Mucosa of rectum (tissue), 2 donors: ENCODE data around the gene CD2BP2.

Experiments
- H3K27ac ChIP-seq, 2 donors: one replicate each; pipeline ENCODE4 v1.7.0; 2013; ENCODE audit warnings: inconsistent platforms in 2 of 2, low read depth in 2 of 2, low read length in 2 of 2
- H3K27me3 ChIP-seq, 2 donors: one replicate each; pipeline ENCODE4 v1.7.0; 2013; ENCODE audit warnings: low read length in 2 of 2; ENCODE audit not compliant: control insufficient read depth in 2 of 2, insufficient read depth in 2 of 2
- H3K36me3 ChIP-seq, 2 donors: one replicate each; pipeline ENCODE4 v1.7.0; 2013; ENCODE audit warnings: low read length in 2 of 2; ENCODE audit not compliant: control insufficient read depth in 2 of 2, insufficient read depth in 2 of 2
- H3K4me1 ChIP-seq, 2 donors: one replicate each; pipeline ENCODE4 v1.7.0; 2013; ENCODE audit warnings: low read length in 2 of 2, mild to moderate bottlenecking in 1 of 2; ENCODE audit not compliant: control insufficient read depth in 2 of 2, insufficient read depth in 2 of 2
- H3K4me3 ChIP-seq, 2 donors: one replicate each; pipeline ENCODE4 v1.7.0; 2013; ENCODE audit warnings: low read length in 2 of 2
- H3K9ac ChIP-seq, 2 donors: one replicate each; pipeline ENCODE4 v1.7.0; 2013; ENCODE audit warnings: low read length in 2 of 2, low read depth in 1 of 2, mild to moderate bottlenecking in 1 of 2
- H3K9me3 ChIP-seq, 2 donors: one replicate each; pipeline ENCODE4 v1.7.0; 2013; ENCODE audit warnings: low read length in 2 of 2; ENCODE audit not compliant: control insufficient read depth in 2 of 2
- donor health status: healthy.
- donor health status: Normal muscosa, but diverticular disease.

Gene CD2BP2

GRCh38 chr16:30378236-30379157 is 23.4 kb upstream of the CD2BP2 start:
- H3K36me3 ChIP-seq = no peaks in the 10 kb centered on the region

DNA sequence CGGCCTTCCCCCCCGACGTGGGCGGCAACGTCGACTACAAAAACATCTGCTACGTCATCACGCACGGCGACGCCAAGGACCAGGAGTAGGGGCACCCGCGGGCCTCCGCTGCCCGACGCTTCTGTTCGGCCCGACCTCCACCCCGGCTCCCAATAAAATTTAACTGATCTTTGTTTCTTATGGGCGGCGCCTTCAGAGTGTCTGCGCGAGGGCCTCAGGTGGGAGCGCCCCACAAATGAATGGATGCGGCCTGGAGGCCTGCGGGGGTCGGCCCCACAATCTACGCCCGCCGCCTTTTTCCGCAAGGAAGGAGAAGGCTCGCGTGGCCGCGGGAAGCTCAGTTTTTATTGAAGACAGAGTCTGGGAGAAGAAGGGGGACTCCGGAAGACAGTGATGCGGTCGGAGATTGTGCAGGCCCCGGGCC is 22.7 kb upstream of the CD2BP2 start:
- H3K27me3 ChIP-seq = no peaks in the 10 kb centered on the region
- no peaks in the 10 kb centered on the region for H3K36me3 ChIP-seq
- peak overlapping the region; percentile 92 to 94 for H3K9ac ChIP-seq
- peaks cover 16% of the 10 kb centered on the region in 2 donors for H3K4me1 ChIP-seq
- peak overlapping the region; percentile 100 for H3K27ac ChIP-seq
- peak overlapping the region; percentile 77 to 82 for H3K4me3 ChIP-seq
- H3K9me3 ChIP-seq = no peaks in the 10 kb centered on the region

More at GRCh38 chr16:30378236-30379157, 23.4 kb upstream of the CD2BP2 start:
- Histone ChIP-seq H3K27ac (peak overlapping the region; percentile 100), H3K27me3 (no peaks in the 10 kb centered on the region), H3K4me1 (peaks cover 16% of the 10 kb centered on the region in 2 donors), H3K9me3 (no peaks in the 10 kb centered on the region), H3K4me3 (peak overlapping the region; percentile 83 to 92), H3K9ac (peak overlapping the region; percentile 86 to 94)

GRCh38 chr16:30377050-30377811 is 22.1 kb upstream of the CD2BP2 start:
- Histone ChIP-seq H3K4me1 (peaks cover 16% of the 10 kb centered on the region in 2 donors), H3K27me3 (no peaks in the 10 kb centered on the region), H3K9ac (peak overlapping the region; percentile 92 to 94), H3K27ac (peak overlapping the region; percentile 100), H3K9me3 (no peaks in the 10 kb centered on the region), H3K36me3 (no peaks in the 10 kb centered on the region), H3K4me3 (peak overlapping the region; percentile 77 to 82)

DNA sequence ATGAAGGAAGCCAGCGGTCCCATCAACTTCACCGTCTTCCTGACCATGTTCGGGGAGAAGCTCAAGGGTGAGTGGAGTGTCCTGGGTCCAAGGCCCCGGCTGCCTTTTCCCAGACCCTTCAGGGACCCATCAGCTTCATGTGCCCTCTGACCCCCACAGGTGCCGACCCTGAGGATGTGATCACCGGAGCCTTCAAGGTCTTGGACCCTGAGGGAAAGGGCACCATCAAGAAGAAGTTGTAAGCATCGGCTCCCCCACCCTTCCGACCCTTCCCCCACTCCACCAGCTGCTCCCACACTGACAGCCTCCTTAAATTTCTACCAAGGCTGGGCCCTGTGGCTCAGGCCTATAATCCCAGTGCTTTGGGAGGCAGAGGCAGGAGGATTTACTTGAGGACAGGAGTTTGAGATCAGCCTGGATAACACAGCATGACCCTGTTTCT is 21.4 kb upstream of the CD2BP2 start:
- no peak overlapping the region for H3K9ac ChIP-seq
- no peaks in the 10 kb centered on the region for H3K36me3 ChIP-seq
- H3K4me3 ChIP-seq = no peak overlapping the region
- H3K4me1 ChIP-seq = peaks cover 16 to 18% of the 10 kb centered on the region in 2 donors
- no peaks in the 10 kb centered on the region for H3K27me3 ChIP-seq
- H3K9me3 ChIP-seq = no peaks in the 10 kb centered on the region
- H3K27ac ChIP-seq = no peak overlapping the region

GRCh38 chr16:30375864-30376263 is 20.8 kb upstream of the CD2BP2 start:
- Histone ChIP-seq H3K27me3 (no peaks in the 10 kb centered on the region), H3K27ac (no peak overlapping the region), H3K9ac (no peak overlapping the region), H3K9me3 (no peaks in the 10 kb centered on the region), H3K4me1 (peaks cover 18 to 23% of the 10 kb centered on the region in 2 donors), H3K36me3 (no peaks in the 10 kb centered on the region), H3K4me3 (no peak overlapping the region)

- H3K27ac ChIP-seq = no peak within 1 kb of the TSS
- no peaks in the 10 kb centered on the region for H3K9me3 ChIP-seq
- no peak within 1 kb of the TSS for H3K4me3 ChIP-seq
Measured at GRCh38 chr16:30374538-30374937, 19.4 kb upstream of the CD2BP2 start, which contains the start of gene MYL11. Gene MYL11 (plus strand): TSS chr16:30374802. CDS start chr16:30374858, 56 bp downstream.

GRCh38 chr16:30372725-30373124 is 17.6 kb upstream of the CD2BP2 start:
- Histone ChIP-seq H3K4me1 (peaks cover 23 to 27% of the 10 kb centered on the region in 2 donors), H3K4me3 (no peak overlapping the region), H3K27me3 (no peaks in the 10 kb centered on the region), H3K36me3 (no peaks in the 10 kb centered on the region), H3K9me3 (no peaks in the 10 kb centered on the region), H3K9ac (no peak overlapping the region), H3K27ac (no peak overlapping the region)

More at GRCh38 chr16:30374538-30374937, 19.4 kb upstream of the CD2BP2 start, which contains the start of gene MYL11:
- H3K27me3 ChIP-seq = no peaks in the 10 kb centered on the region
- H3K4me1 ChIP-seq = peaks cover 19 to 21% of the 10 kb centered on the region in 2 donors
- H3K9ac ChIP-seq = no peak within 1 kb of the TSS
- H3K36me3 ChIP-seq = no peaks in the 10 kb centered on the region

- H3K4me3 ChIP-seq = no peak overlapping the region
- peaks cover 25 to 30% of the 10 kb centered on the region in 2 donors for H3K4me1 ChIP-seq
- H3K9ac ChIP-seq = peak overlapping the region in 1 of 2 donors; percentile 8
- H3K27ac ChIP-seq = no peak overlapping the region
- no peaks in the 10 kb centered on the region for H3K27me3 ChIP-seq
- H3K36me3 ChIP-seq = no peaks in the 10 kb centered on the region
- H3K9me3 ChIP-seq = no peaks in the 10 kb centered on the region
Measured at GRCh38 chr16:30372038-30372712, 17.1 kb upstream of the CD2BP2 start.

GRCh38 chr16:30371248-30371816 is 16.2 kb upstream of the CD2BP2 start:
- Histone ChIP-seq H3K4me3 (peak overlapping the region; percentile 65 to 70), H3K27ac (peak overlapping the region; percentile 82 to 87), H3K4me1 (peaks cover 24 to 32% of the 10 kb centered on the region in 2 donors), H3K9me3 (no peaks in the 10 kb centered on the region), H3K36me3 (no peaks in the 10 kb centered on the region), H3K9ac (peak overlapping the region; percentile 72 to 73), H3K27me3 (no peaks in the 10 kb centered on the region)
